Liver (tissue), 9 donors: ENCODE results near the gene IL11RA. TPM values are rescaled to one million over a fixed set of nuclear protein-coding genes. Genes with fewer than 3 reads are reported as not detected.

Experiments used
- DNase-seq: peaks from one replicate; pipeline ENCODE4 v3.0.0-alpha.2; 2017; ENCODE audit warnings: low spot score
- H3K27ac ChIP-seq, 2 donors: one replicate each; pipeline ENCODE4 v1.7.0; 2013; ENCODE audit warnings: inconsistent platforms in 2 of 2, low read length in 2 of 2, control low read depth in 1 of 2, low read depth in 1 of 2, mild to moderate bottlenecking in 1 of 2
- H3K27me3 ChIP-seq, 4 donors: one replicate each; pipeline versions ENCODE4 v1.6.1 to v1.7.0; 2013; ENCODE audit warnings: low read length in 3 of 4, inconsistent platforms in 1 of 4, mild to moderate bottlenecking in 1 of 4, moderate library complexity in 1 of 4; ENCODE audit not compliant: control insufficient read depth in 4 of 4, insufficient read depth in 4 of 4
- H3K36me3 ChIP-seq, 4 donors: one replicate each; pipeline versions ENCODE4 v1.6.1 to v1.7.0; 2013; ENCODE audit warnings: low read length in 3 of 4, mild to moderate bottlenecking in 3 of 4, low read depth in 1 of 4, moderate library complexity in 1 of 4; ENCODE audit not compliant: control insufficient read depth in 4 of 4, insufficient read depth in 3 of 4
- H3K4me1 ChIP-seq, 4 donors: one replicate each; pipeline versions ENCODE4 v1.6.1 to v1.7.0; 2013; ENCODE audit warnings: low read length in 3 of 4, mild to moderate bottlenecking in 3 of 4, moderate library complexity in 1 of 4; ENCODE audit not compliant: control insufficient read depth in 4 of 4, insufficient read depth in 4 of 4
- H3K4me3 ChIP-seq, 3 donors: one replicate each; pipeline versions ENCODE4 v1.6.1 to v1.7.0; 2013; ENCODE audit warnings: low read length in 3 of 3, control low read depth in 1 of 3, low read depth in 1 of 3, mild to moderate bottlenecking in 1 of 3
- H3K9ac ChIP-seq, 2 donors: one replicate each; pipeline ENCODE4 v1.7.0; 2013; ENCODE audit warnings: low read length in 2 of 2, mild to moderate bottlenecking in 2 of 2, moderate library complexity in 2 of 2, control low read depth in 1 of 2, low read depth in 1 of 2
- H3K9me3 ChIP-seq, 4 donors: one replicate each; pipeline versions ENCODE4 v1.6.1 to v1.7.0; 2013; ENCODE audit warnings: low read length in 3 of 4; ENCODE audit not compliant: control insufficient read depth in 4 of 4
- EGR1 ChIP-seq, 2 donors: IDR thresholded peaks; 2 replicates each; pipeline ENCODE4 v1.6.1; 2016 to 2018; ENCODE audit warnings: antibody characterized with exemption in 2 of 2, low read depth in 2 of 2
- FOXA1 ChIP-seq: IDR thresholded peaks from 2 replicates; pipeline ENCODE4 v1.6.1; 2016; ENCODE audit warnings: antibody characterized with exemption
- FOXA2 ChIP-seq: IDR thresholded peaks from 2 replicates; pipeline ENCODE4 v1.6.1; 2016; ENCODE audit warnings: antibody characterized with exemption
- GABPA ChIP-seq, 2 donors: IDR thresholded peaks in 1 of 2; conservative IDR thresholded peaks in 1 of 2; 2 replicates each; pipeline ENCODE4 v1.6.1; 2016; ENCODE audit warnings: antibody characterized with exemption in 2 of 2, mild to moderate bottlenecking in 1 of 2, moderate library complexity in 1 of 2
- HNF4A ChIP-seq, 2 donors: conservative IDR thresholded peaks; 2 replicates each; pipeline ENCODE4 v1.6.1; 2016; ENCODE audit warnings: antibody characterized with exemption in 2 of 2, mild to moderate bottlenecking in 2 of 2
- HNF4G ChIP-seq: IDR thresholded peaks from 2 replicates; pipeline ENCODE4 v1.6.1; 2016; ENCODE audit warnings: antibody characterized with exemption
- JUND ChIP-seq, 2 donors: IDR thresholded peaks; 2 replicates each; pipeline ENCODE4 v1.6.1; 2016; ENCODE audit warnings: antibody characterized with exemption in 2 of 2
- NR2F2 ChIP-seq: IDR thresholded peaks from 2 replicates; pipeline ENCODE4 v1.6.1; 2016; ENCODE audit warnings: antibody characterized with exemption
- RAD21 ChIP-seq, 2 donors: IDR thresholded peaks; 2 replicates each; pipeline ENCODE4 v1.6.1; 2016; ENCODE audit warnings: antibody characterized with exemption in 2 of 2, mild to moderate bottlenecking in 2 of 2
- RXRA ChIP-seq, 2 donors: IDR thresholded peaks; 2 replicates each; pipeline ENCODE4 v1.6.1; 2017 to 2018; ENCODE audit warnings: antibody characterized with exemption in 2 of 2, mild to moderate bottlenecking in 1 of 2
- SP1 ChIP-seq: IDR thresholded peaks from 2 replicates; pipeline ENCODE4 v1.6.1; 2018; ENCODE audit warnings: antibody characterized with exemption, mild to moderate bottlenecking
- TAF1 ChIP-seq: conservative IDR thresholded peaks from 2 replicates; pipeline ENCODE4 v1.6.1; 2016; ENCODE audit warnings: antibody characterized with exemption, mild to moderate bottlenecking
- YY1 ChIP-seq: IDR thresholded peaks from 2 replicates; pipeline ENCODE4 v1.6.1; 2016; ENCODE audit warnings: antibody characterized with exemption, mild to moderate bottlenecking
- WGBS: extraction: QIAGEN DNeasy Blood & Tissue Kit; methylation state at CpG from one replicate; pipeline ENCODE4 v1.1.7; 2013; 5-methylcytosine and 5-hydroxymethylcytosine counted together
- polyA plus RNA-seq, 2 donors: library from polyadenylated mRNA; stranded (reverse) in 1 of 2; unstranded in 1 of 2; fragments of 200-250 nt in 1 of 2; fragments of >200 nt in 1 of 2; fragmentation: Nextera tagmentation in 1 of 2; extraction: Ambion mirVana in 1 of 2; gene quantifications; one replicate each; pipeline versions ENCODE4 v1.2.1 to v1.2.3, GENCODE V29; 2013 to 2015
- total RNA-seq, 2 donors: library from RNA; depleted of rRNA; stranded (reverse); fragments of >200 nt; gene quantifications; one replicate each; pipeline ENCODE4 v1.2.3, GENCODE V29; 2014
- TF ChIP-seq, protein P1 (sequence below): IDR thresholded peaks from 2 replicates; pipeline ENCODE4 v1.6.1; 2016; ENCODE audit warnings: antibody characterized with exemption
- TF ChIP-seq, protein P2 (sequence below): IDR thresholded peaks from 2 replicates; pipeline ENCODE4 v1.6.1; 2016; ENCODE audit warnings: antibody characterized with exemption, mild to moderate bottlenecking
- TF ChIP-seq, protein P3 (sequence below): fragments of 150-350 bp; IDR thresholded peaks from 2 replicates; pipeline ENCODE4 v1.5.1; 2017; ENCODE audit warnings: improper control_type of control experiment, low read depth, low read length; ENCODE audit not compliant: missing input control
- TF ChIP-seq, protein P4 (sequence below): IDR thresholded peaks from 2 replicates; pipeline ENCODE4 v1.6.1; 2016; ENCODE audit warnings: antibody characterized with exemption
- TF ChIP-seq, protein P5 (sequence below): IDR thresholded peaks from 2 replicates; pipeline ENCODE4 v1.6.1; 2016; ENCODE audit warnings: antibody characterized with exemption
- donor health status: healthy.
- donor health status: healthy.
- donor health status: healthy.
- donor health status: healthy.
- donor health status: healthy.

IL11RA gene
- total and polyA plus RNA-seq, 4 donors, result 10.0 to 35.3 (median 14.7) TPM

DNA sequence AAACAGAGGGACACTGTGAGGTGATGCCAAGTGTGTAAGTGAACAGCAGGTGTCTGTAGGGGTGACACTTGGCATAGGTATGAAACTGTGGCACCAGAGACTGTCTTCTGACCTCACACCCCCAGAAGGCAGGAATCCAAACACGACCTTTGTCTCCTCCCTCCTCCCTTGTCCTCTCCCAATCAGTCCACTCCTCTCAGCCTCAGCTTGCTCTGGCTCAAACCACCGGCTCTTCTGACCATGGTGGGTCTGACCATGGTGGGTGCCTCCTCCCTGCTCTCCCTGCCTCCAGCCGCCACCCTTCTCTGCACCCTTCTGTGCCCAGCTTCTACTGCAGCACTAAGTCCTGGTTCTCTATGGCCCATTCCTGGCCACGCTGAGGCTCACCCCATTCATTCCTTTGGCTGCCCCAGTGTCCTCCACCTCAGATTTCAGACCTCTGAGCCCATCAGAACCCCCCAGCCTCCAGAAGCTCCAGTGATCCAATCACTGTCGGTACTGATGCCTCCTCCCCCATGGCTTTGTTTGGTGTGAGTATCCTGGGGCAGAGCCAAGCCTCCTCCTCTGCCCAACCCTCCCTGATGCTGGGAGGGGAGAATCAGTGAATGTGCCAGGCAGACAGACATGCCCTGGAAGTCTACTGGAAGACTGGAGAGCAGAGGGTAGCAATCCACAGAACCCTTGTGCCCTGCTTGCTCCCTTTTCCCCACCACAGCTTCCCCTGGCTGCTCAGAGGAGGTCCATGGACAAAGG lies 21.4 kb upstream of the IL11RA start:
- DNase-seq, result no peak
- Histone ChIP-seq H3K9me3 (no peaks in the 10 kb centered on the region), H3K4me3 (peak overlapping the region; percentile 10 to 52 (median 36)), H3K9ac (peak overlapping the region in 1 of 2 donors; percentile 21), H3K36me3 (peaks cover 0 to 4% (median 2%) of the 10 kb centered on the region in 4 donors), H3K27me3 (no peaks in the 10 kb centered on the region), H3K27ac (peak overlapping the region; percentile 86 to 91), H3K4me1 (peaks cover 6 to 74% (median 68%) of the 10 kb centered on the region in 4 donors)
- TF ChIP-seq GABPA (IDR thresholded peaks at IDR 0.05 in 1 of 2, conservative IDR thresholded peaks at IDR 0.05 in 1 of 2), result peak in 1 of 2 donors; percentile 27
- TF ChIP-seq FOXA2, result no peak
- TF ChIP-seq HNF4G, result peak; percentile 11
- TF ChIP-seq NR2F2, result no peak
- peak in 1 of 2 donors; percentile 22 for TF ChIP-seq JUND (IDR thresholded peaks at IDR 0.05)
- TF ChIP-seq TAF1, result no peak
- peak; percentile 78 for TF ChIP-seq SP1
- TF ChIP-seq, protein P1, sequence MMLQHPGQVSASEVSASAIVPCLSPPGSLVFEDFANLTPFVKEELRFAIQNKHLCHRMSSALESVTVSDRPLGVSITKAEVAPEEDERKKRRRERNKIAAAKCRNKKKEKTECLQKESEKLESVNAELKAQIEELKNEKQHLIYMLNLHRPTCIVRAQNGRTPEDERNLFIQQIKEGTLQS, result no peak
- peak; percentile 29 for TF ChIP-seq YY1
- TF ChIP-seq RXRA (IDR thresholded peaks at IDR 0.05), result peak; percentile 18 to 52
- TF ChIP-seq, protein P2, sequence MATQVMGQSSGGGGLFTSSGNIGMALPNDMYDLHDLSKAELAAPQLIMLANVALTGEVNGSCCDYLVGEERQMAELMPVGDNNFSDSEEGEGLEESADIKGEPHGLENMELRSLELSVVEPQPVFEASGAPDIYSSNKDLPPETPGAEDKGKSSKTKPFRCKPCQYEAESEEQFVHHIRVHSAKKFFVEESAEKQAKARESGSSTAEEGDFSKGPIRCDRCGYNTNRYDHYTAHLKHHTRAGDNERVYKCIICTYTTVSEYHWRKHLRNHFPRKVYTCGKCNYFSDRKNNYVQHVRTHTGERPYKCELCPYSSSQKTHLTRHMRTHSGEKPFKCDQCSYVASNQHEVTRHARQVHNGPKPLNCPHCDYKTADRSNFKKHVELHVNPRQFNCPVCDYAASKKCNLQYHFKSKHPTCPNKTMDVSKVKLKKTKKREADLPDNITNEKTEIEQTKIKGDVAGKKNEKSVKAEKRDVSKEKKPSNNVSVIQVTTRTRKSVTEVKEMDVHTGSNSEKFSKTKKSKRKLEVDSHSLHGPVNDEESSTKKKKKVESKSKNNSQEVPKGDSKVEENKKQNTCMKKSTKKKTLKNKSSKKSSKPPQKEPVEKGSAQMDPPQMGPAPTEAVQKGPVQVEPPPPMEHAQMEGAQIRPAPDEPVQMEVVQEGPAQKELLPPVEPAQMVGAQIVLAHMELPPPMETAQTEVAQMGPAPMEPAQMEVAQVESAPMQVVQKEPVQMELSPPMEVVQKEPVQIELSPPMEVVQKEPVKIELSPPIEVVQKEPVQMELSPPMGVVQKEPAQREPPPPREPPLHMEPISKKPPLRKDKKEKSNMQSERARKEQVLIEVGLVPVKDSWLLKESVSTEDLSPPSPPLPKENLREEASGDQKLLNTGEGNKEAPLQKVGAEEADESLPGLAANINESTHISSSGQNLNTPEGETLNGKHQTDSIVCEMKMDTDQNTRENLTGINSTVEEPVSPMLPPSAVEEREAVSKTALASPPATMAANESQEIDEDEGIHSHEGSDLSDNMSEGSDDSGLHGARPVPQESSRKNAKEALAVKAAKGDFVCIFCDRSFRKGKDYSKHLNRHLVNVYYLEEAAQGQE, result peak; percentile 52
- peak; percentile 76 to 80 for TF ChIP-seq HNF4A (conservative IDR thresholded peaks at IDR 0.05)
- WGBS, result 10% methylated on average over 5 of the region's 5 CpGs

DNA sequence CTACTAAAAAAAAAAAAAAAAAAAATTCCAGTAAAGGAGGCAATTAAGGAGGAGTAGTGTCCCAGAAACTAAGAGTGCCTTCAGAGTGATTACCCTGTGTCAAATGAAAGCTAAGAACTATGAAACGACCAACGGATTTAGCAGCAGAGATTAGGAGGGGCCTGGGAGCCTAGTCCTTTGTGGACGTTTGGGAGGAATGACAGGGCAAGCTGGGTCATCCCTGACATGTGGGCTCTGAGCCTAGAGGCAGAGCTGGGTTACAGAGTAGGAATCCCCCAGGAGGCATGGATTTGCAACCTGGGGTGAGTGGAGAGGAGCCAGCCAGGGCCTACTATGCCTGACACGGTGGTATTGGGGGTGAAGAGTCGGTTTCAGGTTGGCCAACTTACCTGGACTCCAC lies 18.8 kb upstream of the IL11RA start:
- peaks cover 6 to 88% (median 78%) of the 10 kb centered on the region in 4 donors for H3K4me1 ChIP-seq

More for the DNA sequence above, 18.8 kb upstream of the IL11RA start:
- H3K27me3 ChIP-seq, result no peaks in the 10 kb centered on the region
- no peak overlapping the region for H3K4me3 ChIP-seq
- no peak for DNase-seq
- no peak overlapping the region for H3K27ac ChIP-seq
- H3K9ac ChIP-seq, result no peak overlapping the region
- no peaks in the 10 kb centered on the region for H3K9me3 ChIP-seq
- TF ChIP-seq FOXA2, result no peak
- no peak for TF ChIP-seq RAD21 (IDR thresholded peaks at IDR 0.05)
- TF ChIP-seq, protein P1, result no peak
- TF ChIP-seq HNF4G, result no peak
- TF ChIP-seq FOXA1, result no peak
- TF ChIP-seq, protein P3, sequence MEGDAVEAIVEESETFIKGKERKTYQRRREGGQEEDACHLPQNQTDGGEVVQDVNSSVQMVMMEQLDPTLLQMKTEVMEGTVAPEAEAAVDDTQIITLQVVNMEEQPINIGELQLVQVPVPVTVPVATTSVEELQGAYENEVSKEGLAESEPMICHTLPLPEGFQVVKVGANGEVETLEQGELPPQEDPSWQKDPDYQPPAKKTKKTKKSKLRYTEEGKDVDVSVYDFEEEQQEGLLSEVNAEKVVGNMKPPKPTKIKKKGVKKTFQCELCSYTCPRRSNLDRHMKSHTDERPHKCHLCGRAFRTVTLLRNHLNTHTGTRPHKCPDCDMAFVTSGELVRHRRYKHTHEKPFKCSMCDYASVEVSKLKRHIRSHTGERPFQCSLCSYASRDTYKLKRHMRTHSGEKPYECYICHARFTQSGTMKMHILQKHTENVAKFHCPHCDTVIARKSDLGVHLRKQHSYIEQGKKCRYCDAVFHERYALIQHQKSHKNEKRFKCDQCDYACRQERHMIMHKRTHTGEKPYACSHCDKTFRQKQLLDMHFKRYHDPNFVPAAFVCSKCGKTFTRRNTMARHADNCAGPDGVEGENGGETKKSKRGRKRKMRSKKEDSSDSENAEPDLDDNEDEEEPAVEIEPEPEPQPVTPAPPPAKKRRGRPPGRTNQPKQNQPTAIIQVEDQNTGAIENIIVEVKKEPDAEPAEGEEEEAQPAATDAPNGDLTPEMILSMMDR, result no peak
- TF ChIP-seq NR2F2, result no peak
- TF ChIP-seq TAF1, result no peak
- TF ChIP-seq RXRA (IDR thresholded peaks at IDR 0.05), result no peak
- no peak for TF ChIP-seq EGR1 (IDR thresholded peaks at IDR 0.05; ENCODE audit: low read depth in 2 of 2)
- no peak for TF ChIP-seq HNF4A (conservative IDR thresholded peaks at IDR 0.05)
- TF ChIP-seq SP1, result no peak
- TF ChIP-seq, protein P4, sequence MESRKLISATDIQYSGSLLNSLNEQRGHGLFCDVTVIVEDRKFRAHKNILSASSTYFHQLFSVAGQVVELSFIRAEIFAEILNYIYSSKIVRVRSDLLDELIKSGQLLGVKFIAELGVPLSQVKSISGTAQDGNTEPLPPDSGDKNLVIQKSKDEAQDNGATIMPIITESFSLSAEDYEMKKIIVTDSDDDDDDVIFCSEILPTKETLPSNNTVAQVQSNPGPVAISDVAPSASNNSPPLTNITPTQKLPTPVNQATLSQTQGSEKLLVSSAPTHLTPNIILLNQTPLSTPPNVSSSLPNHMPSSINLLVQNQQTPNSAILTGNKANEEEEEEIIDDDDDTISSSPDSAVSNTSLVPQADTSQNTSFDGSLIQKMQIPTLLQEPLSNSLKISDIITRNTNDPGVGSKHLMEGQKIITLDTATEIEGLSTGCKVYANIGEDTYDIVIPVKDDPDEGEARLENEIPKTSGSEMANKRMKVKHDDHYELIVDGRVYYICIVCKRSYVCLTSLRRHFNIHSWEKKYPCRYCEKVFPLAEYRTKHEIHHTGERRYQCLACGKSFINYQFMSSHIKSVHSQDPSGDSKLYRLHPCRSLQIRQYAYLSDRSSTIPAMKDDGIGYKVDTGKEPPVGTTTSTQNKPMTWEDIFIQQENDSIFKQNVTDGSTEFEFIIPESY, result no peak
- TF ChIP-seq GABPA (IDR thresholded peaks at IDR 0.05 in 1 of 2, conservative IDR thresholded peaks at IDR 0.05 in 1 of 2), result no peak
- TF ChIP-seq YY1, result no peak
- no peak for TF ChIP-seq JUND (IDR thresholded peaks at IDR 0.05)
- TF ChIP-seq, protein P5, sequence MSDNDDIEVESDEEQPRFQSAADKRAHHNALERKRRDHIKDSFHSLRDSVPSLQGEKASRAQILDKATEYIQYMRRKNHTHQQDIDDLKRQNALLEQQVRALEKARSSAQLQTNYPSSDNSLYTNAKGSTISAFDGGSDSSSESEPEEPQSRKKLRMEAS, result no peak
- TF ChIP-seq, protein P2, result no peak
- peaks cover 0 to 4% (median 2%) of the 10 kb centered on the region in 4 donors for H3K36me3 ChIP-seq
- 43% methylated on average over 5 of the region's 5 CpGs for WGBS
